Adipose tissue (tissue), 3 donors: ENCODE data around the gene BABAM1. TPM values are rescaled to one million over a fixed set of nuclear protein-coding genes. Genes with fewer than 3 reads are reported as not detected.
"Not testable (repeated sequence)": the region's sequence is repeated elsewhere in the genome, so short reads cannot be mapped to it uniquely, and the experiment has no call there.

Source experiments
- H3K27ac ChIP-seq: one replicate; pipeline ENCODE4 v1.5.1; 2013; ENCODE audit warnings: low read depth, low read length
- WGBS, 3 donors: extraction: QIAGEN DNeasy Blood & Tissue Kit; methylation state at CpG; one replicate each; pipeline ENCODE4 v1.1.7; 2013; 5-methylcytosine and 5-hydroxymethylcytosine counted together
- polyA plus RNA-seq, 3 donors: library from polyadenylated mRNA; stranded (reverse); fragments of 200-250 nt; gene quantifications; one replicate each; pipeline ENCODE4 v1.2.3, GENCODE V29; 2013
- donor health status: healthy with polysubstance abuse.
- donor health status: Bipolar disorder and iron deficiency.
- donor health status: healthy.

Gene BABAM1
- polyA plus RNA-seq, 3 donors, result 38.2 to 70.6 (median 65.2) TPM

DNA sequence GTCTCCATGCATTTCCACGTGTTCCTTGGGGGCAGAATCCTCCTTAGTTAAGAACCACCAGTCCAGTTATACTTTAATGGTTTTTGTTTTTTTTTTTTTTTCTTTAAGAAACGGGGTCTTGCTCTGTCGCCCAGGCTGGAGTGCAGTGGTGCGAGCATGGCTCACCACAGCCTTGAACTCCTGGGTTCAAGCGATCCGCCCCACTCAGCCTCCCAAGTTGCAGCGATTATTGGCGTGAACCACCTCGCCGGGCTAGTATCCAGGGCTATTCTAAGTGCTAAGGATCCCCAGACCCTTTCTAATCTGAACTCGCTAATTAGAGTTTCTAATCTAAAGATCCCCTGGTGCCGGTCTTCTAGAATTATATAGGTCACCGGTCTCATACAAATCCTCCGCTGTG, 26.4 kb downstream of the BABAM1 start:
- no peak overlapping the region for H3K27ac ChIP-seq
- WGBS, 3 donors, result 90 to 93% (median 93%) methylated on average over 14 of the region's 14 CpGs

DNA sequence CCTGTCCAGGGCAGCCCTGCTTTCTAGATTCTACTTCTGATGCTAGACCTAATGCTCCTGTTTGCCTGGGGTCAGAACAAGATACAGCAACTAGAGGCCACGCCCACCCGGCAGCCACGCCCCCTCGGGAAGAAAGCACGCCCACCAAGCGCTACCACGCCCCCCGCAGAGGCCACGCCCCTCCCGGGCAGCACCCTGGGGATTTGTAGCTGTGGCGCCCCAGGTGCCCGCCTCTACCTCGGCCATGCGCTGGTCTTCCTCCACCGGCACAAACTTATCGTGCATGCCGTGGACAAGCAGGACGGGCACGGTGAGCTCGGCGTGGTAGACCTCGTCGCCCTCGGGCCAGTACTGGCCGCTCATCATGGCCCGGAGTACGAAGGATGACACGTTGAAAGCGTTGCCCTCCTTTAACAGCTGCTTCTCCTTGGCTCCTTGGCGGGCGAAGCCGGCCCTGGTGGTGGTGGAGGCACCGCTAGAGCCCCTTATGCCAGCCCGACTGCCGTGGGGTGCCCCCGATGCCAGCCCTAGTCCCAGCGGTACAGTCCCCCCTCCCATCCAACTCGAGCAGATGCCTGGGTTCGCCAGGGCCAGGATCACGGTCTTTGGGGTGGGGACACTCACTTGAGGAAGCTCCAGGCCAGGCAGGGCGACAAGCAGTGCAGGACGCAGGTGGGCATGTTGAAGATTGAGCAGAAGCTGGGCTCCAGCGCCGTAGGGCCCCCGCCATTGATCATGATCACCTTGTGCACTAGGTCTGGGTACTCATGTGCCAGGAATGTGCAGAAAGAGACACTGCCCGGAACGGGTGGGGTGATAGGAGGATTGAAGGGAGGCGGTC, 27.0 kb downstream of the BABAM1 start:
- no peak overlapping the region for H3K27ac ChIP-seq
- 82 to 83% (median 83%) methylated on average over 45 to 48 of the region's 48 CpGs for WGBS, 3 donors

DNA sequence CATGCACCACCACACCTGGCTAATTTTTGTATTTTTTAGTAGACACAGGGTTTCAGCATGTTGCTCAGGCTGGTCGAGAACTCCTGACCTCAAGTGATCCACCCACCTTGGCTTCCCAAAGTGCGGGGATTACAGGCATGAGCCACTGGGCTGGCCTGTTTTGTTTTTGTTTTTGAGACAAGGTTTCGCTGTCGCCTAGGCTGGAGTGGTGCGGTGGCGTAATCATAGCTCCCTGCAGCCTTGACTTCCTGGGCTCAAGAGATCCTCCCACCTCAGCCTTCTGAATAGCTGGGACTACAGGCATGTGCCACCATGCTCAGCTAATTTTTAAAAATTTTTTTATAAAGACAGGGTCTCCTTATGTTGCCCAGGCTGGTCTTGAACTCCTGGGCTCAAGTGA, 28.3 kb downstream of the BABAM1 start:
- not testable (repeated sequence) for H3K27ac ChIP-seq
- WGBS, 3 donors, result 86 to 94% (median 90%) methylated on average over 6 of the region's 6 CpGs

DNA sequence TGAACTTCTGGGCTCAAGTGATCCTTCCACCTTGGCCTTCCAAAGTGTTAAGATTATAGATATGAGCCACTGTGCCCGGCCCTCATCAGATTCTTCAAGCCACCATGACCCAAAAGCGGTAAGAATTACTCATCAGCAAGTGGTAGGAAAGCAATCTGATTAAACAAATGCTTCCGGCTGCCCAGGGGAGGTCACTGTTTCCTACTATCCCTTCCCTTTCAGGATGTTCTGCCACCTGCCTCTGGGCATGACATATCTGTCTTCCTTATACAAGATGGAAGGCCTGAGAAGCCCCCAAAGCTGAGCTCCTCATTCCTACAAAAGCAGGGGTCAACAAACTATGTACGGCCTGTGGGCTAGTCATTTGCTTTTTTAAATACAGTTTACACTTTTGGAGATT, 29.0 kb downstream of the BABAM1 start:
- 60 to 75% (median 73%) methylated on average over 4 of the region's 4 CpGs for WGBS, 3 donors
- H3K27ac ChIP-seq, result no peak overlapping the region

DNA sequence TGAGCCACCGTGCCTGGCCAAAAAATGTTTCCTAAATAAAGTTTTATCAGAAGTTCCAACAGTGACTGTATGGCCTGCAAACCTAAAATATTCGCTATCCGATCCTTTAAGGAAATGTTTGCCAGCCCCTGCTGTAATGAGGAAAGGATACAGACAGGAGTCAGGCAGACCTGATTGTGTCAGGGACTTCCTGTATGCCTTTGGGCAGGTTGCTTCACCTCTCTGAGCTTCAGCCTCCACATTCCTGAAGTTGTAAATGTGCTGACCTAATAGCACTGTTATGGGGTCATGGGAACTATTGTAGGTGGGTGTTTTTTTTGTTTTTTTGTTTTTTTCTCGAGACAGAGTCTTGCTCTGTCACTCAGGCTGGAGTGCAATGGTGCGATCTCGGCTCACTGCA, 29.7 kb downstream of the BABAM1 start:
- 86 to 88% (median 87%) methylated on average over 6 of the region's 6 CpGs for WGBS, 3 donors
- no peak overlapping the region for H3K27ac ChIP-seq

DNA sequence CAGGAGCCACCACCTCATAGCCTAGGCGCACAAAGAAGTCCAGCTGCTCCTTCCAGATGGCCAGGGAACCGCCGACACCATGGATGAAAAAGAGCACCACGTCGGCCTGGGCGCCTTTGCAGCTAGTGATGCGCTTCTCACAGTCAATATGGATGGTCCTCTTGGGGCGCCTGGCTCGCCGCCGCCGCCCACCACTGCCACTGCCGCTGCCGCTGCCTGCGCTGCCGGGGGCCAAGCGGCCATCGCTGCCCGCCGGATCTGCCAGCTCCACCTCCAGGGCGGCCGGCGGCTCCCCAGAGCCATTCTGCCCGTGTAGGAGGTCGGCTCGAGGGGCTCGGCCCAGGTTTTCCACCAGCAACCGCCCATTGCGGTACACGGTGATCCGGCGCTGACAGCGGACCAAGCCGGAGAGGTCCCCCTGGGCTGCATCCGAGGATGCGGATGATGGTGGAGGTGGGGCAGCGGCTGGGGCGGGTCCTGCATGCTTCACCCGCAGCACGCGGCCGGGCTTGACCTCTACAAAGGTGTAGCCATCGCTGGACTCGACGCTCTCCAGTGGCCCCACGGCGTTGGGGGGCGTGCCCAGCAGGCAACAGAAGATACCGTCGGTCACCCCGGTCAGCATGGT, 33.9 kb downstream of the BABAM1 start:
- 94 to 96% (median 96%) methylated on average over 43 to 51 of the region's 51 CpGs for WGBS, 3 donors
- no peak overlapping the region for H3K27ac ChIP-seq

DNA sequence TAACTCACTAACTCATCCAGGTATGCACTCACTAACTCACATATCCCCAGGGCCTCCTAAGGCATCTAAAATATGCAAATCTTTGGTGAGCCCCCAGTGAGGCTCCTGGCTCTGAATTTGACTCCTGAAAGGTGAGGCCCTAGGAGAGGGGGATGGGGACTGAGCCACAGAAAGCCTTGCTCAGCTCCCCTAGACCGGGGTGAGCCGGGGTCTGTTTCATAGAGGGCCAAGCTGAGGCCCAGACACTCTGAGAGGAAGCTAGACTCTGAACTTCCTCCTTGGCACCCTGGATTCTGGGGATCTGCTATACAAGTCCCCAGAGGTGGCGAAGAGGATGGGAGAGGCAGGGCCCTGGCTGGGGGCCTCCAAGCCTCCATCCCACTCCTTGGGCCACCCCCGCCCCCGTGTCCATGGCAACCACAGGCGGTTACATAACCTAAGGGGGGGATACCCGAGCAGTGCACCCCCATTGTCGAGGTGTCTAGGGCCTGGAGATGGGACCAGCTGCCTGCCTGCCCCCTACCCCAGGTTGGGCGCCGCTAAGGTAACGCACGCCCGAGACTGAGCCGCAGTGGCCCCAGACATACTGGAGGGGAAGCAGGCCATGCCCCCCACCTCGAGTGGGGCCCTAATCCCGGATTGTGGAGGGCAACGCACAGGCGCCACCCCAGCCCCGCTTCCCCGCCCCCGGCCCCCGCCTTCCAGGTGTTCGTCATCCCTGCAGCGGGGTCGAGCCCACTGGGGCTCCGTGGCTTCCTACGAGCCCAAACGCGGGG, 35.3 kb downstream of the BABAM1 start:
- H3K27ac ChIP-seq, result no peak overlapping the region
- WGBS, 3 donors, result 11 to 13% (median 13%) methylated on average over 25 to 29 of the region's 29 CpGs

DNA sequence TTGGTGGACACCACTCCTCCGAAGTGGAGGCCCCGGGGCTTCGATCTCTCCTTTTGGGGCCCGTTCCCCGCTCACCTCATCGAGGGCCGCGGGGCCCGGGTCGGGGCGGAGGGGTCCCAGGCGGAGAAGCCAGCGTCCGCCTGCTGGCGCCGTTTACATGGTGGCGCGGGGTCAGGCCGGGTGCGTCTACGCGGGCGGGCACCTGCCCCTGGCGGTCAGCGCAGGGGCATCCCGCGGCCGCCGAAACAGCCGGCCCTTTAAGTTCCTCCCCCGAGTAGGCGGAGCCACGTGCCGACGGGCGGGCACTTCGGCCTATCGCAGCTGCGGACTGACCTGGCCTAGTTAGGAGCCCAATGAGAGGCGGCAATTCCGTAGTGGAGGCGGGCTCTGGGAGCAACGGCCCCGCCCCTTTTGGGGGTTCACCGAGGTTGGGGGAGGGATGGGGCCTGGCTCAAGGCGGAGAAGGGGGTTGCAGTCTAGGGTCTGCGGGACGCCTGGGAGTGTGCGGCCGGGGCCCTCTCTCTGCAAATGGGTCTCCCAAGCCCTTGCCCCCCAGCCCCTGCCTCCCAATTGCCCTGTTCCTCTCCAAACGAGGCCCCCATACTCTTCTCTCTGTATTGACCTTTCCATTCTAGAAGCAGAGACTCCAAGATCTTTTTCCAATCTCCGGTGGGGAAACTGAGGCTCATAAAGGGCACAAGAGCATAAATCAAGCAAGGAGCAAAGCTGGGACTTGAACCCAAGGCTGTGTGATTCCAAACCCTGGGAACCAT, 36.1 kb downstream of the BABAM1 start, which contains the start of gene ABHD8:
Gene ABHD8, minus strand, starts transcription at position 259 of the 773 bp plus-strand sequence. CDS start 1,809 bp downstream, outside the sequence.
- no peak within 1 kb of the TSS for H3K27ac ChIP-seq
- WGBS, 3 donors, result 2% methylated on average over 45 to 52 of the region's 52 CpGs

DNA sequence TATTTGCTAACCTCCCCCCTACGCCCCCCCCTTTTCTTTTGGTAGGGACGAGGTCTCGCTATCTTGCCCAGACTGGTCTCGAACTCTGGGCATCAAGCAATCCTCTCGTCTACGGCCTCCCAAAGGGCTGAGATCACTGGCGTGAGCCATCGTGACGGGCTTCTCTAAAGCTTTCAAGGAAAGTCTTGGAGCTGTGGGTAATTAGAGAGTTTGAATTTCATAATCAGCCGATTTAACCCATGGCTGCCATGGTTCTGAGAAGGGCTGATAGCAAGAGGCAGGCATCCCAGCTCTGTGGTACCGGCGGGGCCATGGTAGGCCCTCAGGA, 36.7 kb downstream of the BABAM1 start:
- WGBS, 3 donors, result 63 to 69% (median 64%) methylated on average over 12 of the region's 12 CpGs
- H3K27ac ChIP-seq, result no peak overlapping the region

DNA sequence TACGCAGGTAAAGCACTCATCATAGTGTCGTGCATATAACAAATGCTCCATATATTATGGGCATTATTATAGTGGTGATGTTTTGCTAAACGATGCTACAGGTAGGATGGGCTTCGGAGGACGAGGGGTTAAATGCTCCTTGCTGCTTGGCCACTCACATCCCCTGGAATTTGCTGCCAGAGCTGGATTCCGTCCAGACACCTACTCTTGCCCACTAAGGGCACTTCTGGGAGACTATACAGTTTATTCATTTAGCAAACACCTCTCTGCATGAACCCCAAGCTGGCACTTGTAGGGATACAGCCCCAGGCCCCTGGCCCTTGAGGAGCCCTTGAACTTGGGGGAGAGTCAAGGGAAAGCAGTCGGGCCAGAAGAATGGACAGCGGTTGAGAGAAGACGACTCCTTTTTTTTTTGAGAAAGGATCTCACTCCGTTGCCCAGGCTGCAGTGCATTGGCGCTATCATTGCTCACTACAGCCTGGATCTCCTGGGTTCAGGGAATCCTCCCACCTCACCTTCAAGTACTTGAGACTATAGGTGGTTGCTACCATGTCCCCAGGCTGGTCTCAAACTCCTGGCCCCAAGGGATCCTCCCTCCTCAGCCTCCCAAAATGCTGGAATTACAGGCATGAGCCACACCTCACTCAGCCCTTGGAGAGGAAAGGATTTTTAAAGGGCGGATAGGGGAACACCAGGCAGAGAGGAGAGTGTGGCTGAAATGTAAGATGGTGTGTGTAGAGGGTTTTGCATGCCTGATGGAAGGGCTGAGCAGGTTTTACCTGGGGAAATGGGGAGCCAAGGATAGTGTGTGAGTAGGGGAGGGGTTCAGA, 37.4 kb downstream of the BABAM1 start:
- 60 to 69% (median 69%) methylated on average over 12 of the region's 12 CpGs for WGBS, 3 donors
- no peak overlapping the region for H3K27ac ChIP-seq

DNA sequence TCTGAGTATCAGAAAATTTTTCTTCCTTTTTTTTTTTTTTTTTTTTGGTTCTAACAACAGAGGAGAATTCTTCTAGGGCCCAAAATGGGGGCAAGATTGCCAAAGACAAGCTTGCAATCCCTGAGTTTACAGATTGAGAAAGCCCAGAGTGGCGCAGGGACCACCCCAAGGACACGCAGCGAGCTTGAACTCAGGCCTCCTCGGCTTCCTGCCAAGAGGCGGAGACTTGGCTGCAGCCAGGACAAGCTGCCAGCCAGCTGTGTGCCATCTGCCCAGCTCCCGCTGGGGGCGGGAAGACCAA, 37.9 kb downstream of the BABAM1 start:
- no peak overlapping the region for H3K27ac ChIP-seq
- 1 to 2% (median 1%) methylated on average over 7 of the region's 7 CpGs for WGBS, 3 donors

DNA sequence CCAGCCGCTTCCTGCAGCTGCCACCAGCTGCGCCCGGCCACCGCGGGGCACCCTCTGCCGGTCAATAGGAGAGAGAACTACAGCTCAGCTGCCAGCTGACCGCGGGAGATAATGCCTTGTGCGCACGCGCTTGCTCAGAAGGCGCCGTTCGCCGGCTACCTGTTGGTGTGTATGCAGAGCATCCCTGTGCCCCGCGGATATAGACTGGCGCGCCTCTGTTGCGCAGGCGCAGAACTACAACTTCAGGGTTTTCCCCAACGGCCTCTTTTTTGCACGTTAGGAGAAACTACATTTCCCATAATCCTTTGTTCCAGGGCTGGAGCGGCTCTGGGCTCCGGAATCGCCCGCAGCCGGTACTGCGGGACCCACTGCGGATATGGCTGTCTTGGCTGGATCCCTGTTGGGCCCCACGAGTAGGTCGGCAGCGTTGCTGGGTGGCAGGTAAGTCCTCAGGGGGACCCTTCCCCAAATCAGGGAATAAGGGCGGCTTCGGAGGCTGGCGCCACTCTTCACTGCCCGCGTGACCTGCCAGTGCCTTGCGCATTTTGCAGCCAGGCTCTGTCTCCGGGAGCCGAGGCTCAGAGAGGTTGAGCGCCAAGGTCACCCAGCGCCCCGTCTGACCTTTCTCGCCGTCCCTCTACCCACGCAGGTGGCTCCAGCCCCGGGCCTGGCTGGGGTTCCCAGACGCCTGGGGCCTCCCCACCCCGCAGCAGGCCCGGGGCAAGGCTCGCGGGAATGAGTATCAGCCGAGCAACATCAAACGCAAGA, 38.5 kb downstream of the BABAM1 start, which contains the start of gene MRPL34:
Gene MRPL34, plus strand, starts transcription at position 356 of the 768 bp plus-strand sequence. Its CDS starts 21 bp downstream, at position 377.
- 0% methylated on average over 55 of the region's 55 CpGs for WGBS, 3 donors
- no peak within 1 kb of the TSS for H3K27ac ChIP-seq

DNA sequence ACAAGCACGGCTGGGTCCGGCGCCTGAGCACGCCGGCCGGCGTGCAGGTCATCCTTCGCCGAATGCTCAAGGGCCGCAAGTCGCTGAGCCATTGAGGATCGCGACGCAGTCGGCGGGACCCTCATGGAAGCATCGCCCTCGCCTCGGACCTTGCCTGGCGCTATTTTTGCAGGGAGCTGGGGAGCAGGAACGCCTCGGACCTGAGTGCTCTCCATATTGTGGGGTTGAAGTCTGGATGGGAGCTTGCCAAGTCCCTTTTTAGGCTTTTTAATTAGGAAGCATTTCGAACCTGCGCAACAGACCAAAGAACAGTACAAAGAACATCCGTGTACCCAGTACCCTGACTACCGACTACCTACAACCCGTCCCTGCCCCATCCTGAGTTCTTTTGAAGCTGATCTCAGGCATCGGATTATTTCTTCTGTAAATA, 39.1 kb downstream of the BABAM1 start:
- 7 to 10% (median 10%) methylated on average over 28 of the region's 28 CpGs for WGBS, 3 donors
- no peak overlapping the region for H3K27ac ChIP-seq

DNA sequence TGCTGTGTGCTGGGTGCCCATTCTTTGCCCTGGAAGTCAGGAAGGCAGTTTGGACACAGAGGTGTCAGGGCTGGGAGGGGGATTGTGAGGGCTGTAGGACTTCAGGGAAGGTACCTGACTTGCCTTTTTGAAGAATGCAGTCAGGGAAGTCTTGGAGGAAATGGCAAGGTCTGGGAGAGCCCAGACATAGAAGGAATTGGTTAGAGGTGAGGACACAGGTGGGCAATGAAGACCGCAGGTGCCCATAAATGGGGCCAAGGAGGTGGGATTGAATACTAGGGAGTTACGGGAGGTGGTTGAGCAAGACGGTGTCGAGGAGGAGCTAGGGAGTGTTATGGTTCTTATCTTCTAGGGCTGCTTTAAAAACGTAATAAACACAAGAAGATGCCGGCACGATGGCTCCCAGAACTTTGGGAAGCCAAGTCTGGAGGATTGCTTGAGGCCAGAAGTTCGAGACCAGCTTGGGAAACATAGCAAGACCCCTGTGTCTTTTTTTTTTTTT, 40.7 kb downstream of the BABAM1 start:
- H3K27ac ChIP-seq, result no peak overlapping the region
- 83 to 89% (median 84%) methylated on average over 8 of the region's 8 CpGs for WGBS, 3 donors

DNA sequence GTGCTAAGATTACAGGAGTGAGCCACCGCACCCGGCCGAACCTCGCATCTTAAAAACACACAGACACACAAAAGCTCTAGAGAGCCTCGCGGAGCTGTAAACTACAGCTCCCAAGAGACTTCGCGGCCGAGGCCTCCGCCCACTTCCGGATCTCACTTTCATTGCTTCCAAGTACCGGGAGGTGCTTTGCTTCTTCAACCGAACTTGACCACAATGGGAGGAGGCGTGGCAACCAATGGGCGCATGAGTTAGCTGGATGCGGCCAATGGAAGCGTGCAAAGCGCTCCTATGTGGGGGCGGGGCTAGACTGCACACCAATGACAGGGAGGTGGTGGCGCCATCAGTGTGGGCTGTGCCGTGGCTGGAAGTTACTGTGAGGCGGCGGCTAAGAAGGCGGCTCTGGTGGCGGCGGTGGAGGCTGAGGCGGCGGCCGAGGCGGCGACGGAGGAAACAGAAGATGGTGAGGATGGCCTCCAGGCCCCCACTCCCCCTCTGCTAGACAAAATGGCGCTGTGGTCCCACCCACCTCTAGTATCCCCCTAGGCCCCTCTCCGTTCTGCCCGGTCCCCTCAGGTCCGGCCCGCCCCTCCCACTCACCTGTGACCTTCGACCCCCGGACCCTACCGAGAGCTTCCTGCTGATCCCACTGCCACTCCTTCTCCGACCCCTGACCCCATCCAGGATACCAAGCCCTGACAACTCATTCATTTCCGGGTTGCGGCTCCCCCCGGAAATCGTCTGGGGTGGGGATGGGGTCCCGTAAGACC, 42.1 kb downstream of the BABAM1 start, which contains the start of gene DDA1:
Gene DDA1, plus strand, starts transcription at position 366 of the 767 bp plus-strand sequence. Its CDS starts 92 bp downstream, at position 458.
- H3K27ac ChIP-seq, result no peak within 1 kb of the TSS
- 0 to 1% (median 0%) methylated on average over 46 of the region's 46 CpGs for WGBS, 3 donors

DNA sequence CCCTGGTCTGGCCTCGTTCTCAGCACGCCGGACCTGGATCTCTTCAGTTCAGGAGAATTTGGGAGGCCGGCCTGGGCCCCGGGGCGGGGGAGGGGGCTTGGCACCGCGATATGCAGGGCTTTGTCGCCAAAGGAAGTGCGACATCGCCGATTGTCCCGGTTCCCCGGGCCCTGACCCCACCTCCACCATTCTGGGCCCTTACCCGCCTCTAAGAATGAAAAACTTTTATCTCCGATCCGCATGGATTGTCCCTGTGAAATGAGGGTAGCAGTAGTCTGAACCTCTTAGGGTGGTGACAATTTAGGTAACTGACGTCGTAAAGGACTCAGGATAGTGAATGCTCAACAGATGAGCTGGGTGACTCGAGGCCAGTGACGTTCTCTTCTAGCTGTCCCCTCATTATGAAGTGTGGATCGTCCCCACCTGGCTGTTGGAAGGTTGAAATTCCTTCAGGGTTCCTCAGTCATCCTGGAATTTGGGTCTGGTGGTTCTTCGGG, 42.8 kb downstream of the BABAM1 start:
- 5 to 11% (median 7%) methylated on average over 21 to 23 of the region's 23 CpGs for WGBS, 3 donors
- no peak overlapping the region for H3K27ac ChIP-seq
